ENCODE data around the gene DISC1. TPM values are rescaled to one million over a fixed set of nuclear protein-coding genes. Genes with fewer than 3 reads are reported as not detected.

DISC1 gene
- total and polyA plus RNA-seq, 7 donors = 1.2 to 14.1 (median 5.8) TPM

DNA sequence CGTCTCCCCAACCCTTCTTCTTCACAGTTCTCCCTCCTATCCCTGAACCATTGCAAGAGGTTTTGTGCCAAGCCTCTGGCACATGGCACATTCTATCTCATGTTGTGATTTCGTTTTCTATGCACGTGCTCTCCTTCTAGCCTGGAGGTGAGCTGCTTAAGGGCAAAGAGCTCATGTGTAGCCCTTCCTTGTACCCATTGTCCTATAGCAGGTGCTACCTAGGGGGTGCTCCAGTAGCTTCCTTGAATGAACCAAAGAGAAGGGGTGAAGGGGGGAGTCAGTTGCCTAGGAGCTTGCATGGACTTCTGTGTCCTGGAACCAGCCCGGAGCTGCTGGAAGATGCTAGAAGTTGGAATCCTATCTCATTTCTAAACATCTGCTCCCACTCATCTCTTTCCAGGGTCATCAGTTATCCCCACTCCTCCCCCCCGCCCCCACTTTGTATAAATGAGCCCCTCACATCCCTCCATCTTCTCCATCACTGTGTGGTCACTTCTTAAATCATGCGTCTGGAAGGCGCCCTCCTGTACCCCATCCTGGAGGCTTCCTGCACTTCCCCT lies 535 bp upstream of the DISC1 start:
- Histone ChIP-seq H3K9me3 (no peaks in the 10 kb centered on the region), H3K4me1 (peaks cover 0 to 40% (median 23%) of the 10 kb centered on the region in 4 donors), H3K27me3 (peaks cover 0 to 7% (median 3%) of the 10 kb centered on the region in 3 donors), H3K36me3 (no peaks in the 10 kb centered on the region), H3K27ac (peak overlapping the region; percentile 78 to 84 (median 81)), H3K4me3 (peak overlapping the region; percentile 46 to 84 (median 70))
- no peak for TF ChIP-seq EP300 (IDR thresholded peaks at IDR 0.05)
- no peak for TF ChIP-seq POLR2AphosphoS5 (IDR thresholded peaks at IDR 0.05)
- no peak for TF ChIP-seq POLR2A (IDR thresholded peaks at IDR 0.05)
- TF ChIP-seq, protein P1, sequence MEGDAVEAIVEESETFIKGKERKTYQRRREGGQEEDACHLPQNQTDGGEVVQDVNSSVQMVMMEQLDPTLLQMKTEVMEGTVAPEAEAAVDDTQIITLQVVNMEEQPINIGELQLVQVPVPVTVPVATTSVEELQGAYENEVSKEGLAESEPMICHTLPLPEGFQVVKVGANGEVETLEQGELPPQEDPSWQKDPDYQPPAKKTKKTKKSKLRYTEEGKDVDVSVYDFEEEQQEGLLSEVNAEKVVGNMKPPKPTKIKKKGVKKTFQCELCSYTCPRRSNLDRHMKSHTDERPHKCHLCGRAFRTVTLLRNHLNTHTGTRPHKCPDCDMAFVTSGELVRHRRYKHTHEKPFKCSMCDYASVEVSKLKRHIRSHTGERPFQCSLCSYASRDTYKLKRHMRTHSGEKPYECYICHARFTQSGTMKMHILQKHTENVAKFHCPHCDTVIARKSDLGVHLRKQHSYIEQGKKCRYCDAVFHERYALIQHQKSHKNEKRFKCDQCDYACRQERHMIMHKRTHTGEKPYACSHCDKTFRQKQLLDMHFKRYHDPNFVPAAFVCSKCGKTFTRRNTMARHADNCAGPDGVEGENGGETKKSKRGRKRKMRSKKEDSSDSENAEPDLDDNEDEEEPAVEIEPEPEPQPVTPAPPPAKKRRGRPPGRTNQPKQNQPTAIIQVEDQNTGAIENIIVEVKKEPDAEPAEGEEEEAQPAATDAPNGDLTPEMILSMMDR (IDR thresholded peaks at IDR 0.05) = no peak
- 18 to 21% methylated on average over 7 of the region's 7 CpGs for WGBS, 2 donors
- no peak for DNase-seq
- intact Hi-C loops (cut with DNase I) = no loop called here

DNA sequence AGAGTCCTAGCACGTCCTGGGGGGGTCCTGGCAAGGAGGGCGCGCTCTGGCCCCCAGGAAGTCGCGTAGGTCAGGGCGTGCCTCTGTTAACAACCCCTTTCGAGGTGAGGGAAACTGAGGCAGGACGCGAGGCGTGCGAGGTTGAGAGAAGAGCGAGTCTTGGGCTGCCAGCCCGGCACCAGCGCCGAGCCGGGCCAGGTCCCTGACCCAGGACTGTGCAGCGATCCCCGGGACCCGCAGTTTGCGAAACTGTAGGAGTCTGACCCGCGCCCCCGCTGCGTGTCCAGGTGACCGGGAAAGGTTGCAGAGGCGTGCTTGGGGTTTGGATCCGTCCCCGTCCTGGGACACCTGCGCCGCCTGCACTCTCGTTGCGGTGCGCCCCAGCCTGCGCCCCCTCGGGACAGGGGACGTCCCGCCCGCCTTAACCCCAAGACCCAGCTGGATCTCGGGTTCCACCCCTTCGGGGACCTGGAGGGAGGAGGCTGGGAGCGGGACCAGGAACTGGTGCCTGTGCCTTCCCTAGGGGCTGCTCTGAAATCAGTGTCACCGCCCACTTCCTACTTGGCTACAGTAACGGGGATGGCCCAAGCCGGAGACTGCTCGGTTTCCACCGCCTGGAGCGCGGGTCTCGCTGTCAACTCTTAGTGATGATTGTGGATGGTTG lies 493 bp downstream of the DISC1 start:
- intact Hi-C loops (cut with DNase I) = no loop called here
- H3K27ac ChIP-seq = peak overlapping the region; percentile 78 to 84 (median 81)
- H3K27me3 ChIP-seq = peaks cover 0 to 7% (median 3%) of the 10 kb centered on the region in 3 donors
- H3K36me3 ChIP-seq = no peaks in the 10 kb centered on the region
- peak overlapping the region; percentile 46 to 84 (median 70) for H3K4me3 ChIP-seq
- H3K9me3 ChIP-seq = no peaks in the 10 kb centered on the region
- TF ChIP-seq, protein P1 (IDR thresholded peaks at IDR 0.05) = no peak
- peak; percentile 7 to 49 (median 30) for TF ChIP-seq POLR2AphosphoS5 (IDR thresholded peaks at IDR 0.05)
- WGBS, 2 donors = 1% methylated on average over 49 of the region's 49 CpGs
- H3K4me1 ChIP-seq = peaks cover 0 to 40% (median 23%) of the 10 kb centered on the region in 4 donors
- peak; percentile 84 for DNase-seq

DNA sequence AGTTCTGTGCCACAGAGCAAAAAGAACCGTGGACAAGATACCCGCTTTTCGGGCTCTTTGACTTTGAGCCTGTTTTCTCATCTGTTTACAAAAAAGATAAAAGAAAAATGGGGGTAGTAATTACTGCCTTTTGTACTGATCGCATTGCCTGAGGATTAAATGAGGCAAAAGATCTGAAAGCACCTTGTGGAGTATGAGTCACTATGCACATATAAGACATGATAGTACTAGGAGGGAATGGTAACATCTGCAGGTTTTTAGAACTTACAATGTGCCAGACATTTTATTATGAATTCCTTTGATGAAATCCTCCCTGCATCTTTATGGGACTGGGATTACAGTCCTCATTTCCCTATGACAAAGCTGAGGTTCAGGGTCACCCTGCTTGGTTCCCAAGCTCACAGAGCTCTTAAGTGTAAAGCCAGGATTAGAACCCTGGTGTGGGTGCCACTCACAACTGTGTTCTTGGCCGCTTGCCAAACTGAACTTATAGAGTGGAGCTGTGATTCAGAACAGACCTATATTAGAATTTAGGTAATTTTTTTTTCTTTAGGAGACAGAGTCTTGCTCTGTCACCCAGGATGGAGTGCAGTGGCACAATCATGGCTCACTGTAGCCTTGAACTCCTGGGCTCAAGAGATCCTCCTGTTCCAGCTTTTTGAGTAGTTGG lies 1.8 kb downstream of the DISC1 start:
- no peak overlapping the region for H3K4me3 ChIP-seq
- H3K27ac ChIP-seq = peak overlapping the region in 3 of 4 donors; percentile 58 to 82 (median 78)
- 45 to 72% methylated on average over 5 of the region's 5 CpGs for WGBS, 2 donors
- intact Hi-C loops (cut with DNase I) = no loop called here
- H3K4me1 ChIP-seq = peaks cover 0 to 40% (median 23%) of the 10 kb centered on the region in 4 donors
- no peak for TF ChIP-seq POLR2AphosphoS5 (IDR thresholded peaks at IDR 0.05)
- TF ChIP-seq, protein P1 (IDR thresholded peaks at IDR 0.05) = no peak
- TF ChIP-seq EP300 (IDR thresholded peaks at IDR 0.05) = no peak
- peaks cover 0 to 7% (median 3%) of the 10 kb centered on the region in 3 donors for H3K27me3 ChIP-seq
- no peaks in the 10 kb centered on the region for H3K9me3 ChIP-seq
- no peaks in the 10 kb centered on the region for H3K36me3 ChIP-seq
- DNase-seq = no peak

DNA sequence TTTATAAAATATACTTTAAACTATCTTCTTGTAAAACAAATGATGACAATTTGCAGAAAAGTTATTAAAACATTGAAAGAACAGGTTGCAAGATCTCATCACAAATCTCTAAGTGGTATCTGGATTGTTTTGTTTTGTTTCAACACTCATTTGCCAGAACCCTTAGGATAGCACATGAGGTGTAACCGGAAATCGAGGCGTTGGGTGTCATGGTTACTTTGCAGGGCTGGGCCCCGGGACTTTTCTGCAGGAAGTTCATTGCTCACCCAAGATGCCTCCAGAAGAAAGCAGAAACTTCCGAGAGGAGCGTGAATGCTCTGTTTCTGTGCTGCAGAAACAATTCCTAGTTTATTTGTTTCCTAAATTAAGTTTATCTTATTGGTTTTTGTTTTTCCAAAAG lies 2.5 kb downstream of the DISC1 start:
- no peak for TF ChIP-seq POLR2AphosphoS5 (IDR thresholded peaks at IDR 0.05)
- TF ChIP-seq POLR2A (IDR thresholded peaks at IDR 0.05) = no peak
- TF ChIP-seq, protein P1 (IDR thresholded peaks at IDR 0.05) = no peak
- no peak for TF ChIP-seq EP300 (IDR thresholded peaks at IDR 0.05)
- peaks cover 0 to 40% (median 23%) of the 10 kb centered on the region in 4 donors for H3K4me1 ChIP-seq
- no peaks in the 10 kb centered on the region for H3K9me3 ChIP-seq
- intact Hi-C loops (cut with DNase I) = no loop called here
- no peaks in the 10 kb centered on the region for H3K36me3 ChIP-seq
- H3K27ac ChIP-seq = peak overlapping the region in 3 of 4 donors; percentile 58 to 82 (median 78)
- WGBS, 2 donors = 32 to 60% methylated on average over 6 of the region's 6 CpGs
- no peak overlapping the region for H3K4me3 ChIP-seq
- peak; percentile 70 for DNase-seq
- peaks cover 0 to 7% (median 3%) of the 10 kb centered on the region in 3 donors for H3K27me3 ChIP-seq
